Neural cell (in vitro differentiated cells): ENCODE data around the gene NUDT8.

Experiments
- EP300 ChIP-seq: fragments of 450-650 bp; conservative IDR thresholded peaks from 2 replicates; pipeline ENCODE4 v1.6.1; 2014; ENCODE audit warnings: antibody characterized with exemption, mild to moderate bottlenecking, moderate library complexity; ENCODE audit not compliant: poor library complexity, severe bottlenecking
- EZH2 ChIP-seq: fragments of 200-600, 300-800 bp; shearing (Covaris generic), sonication (generic); IDR thresholded peaks from 2 replicates; pipeline ENCODE4 v1.6.1; 2014; ENCODE audit warnings: antibody characterized with exemption, low read length, borderline replicate concordance, mild to moderate bottlenecking; ENCODE audit not compliant: insufficient read depth, poor library complexity, severe bottlenecking
- MXI1 ChIP-seq: fragments of 450-650 bp; conservative IDR thresholded peaks from 2 replicates; pipeline ENCODE4 v1.6.1; 2014; ENCODE audit warnings: antibody characterized with exemption, mild to moderate bottlenecking; ENCODE audit not compliant: poor library complexity, severe bottlenecking
- POLR2AphosphoS5 ChIP-seq: IDR thresholded peaks from 2 replicates; pipeline ENCODE4 v1.6.1; 2012
- RAD21 ChIP-seq: fragments of 450-650 bp; conservative IDR thresholded peaks from 2 replicates; pipeline ENCODE4 v1.6.1; 2014; ENCODE audit warnings: antibody characterized with exemption, mild to moderate bottlenecking, moderate library complexity
- SMC3 ChIP-seq: fragments of 450-650 bp; conservative IDR thresholded peaks from 2 replicates; pipeline ENCODE4 v1.6.1; 2014; ENCODE audit warnings: antibody characterized with exemption, mild to moderate bottlenecking, moderate library complexity; ENCODE audit not compliant: poor library complexity
- TAF1 ChIP-seq: IDR thresholded peaks from 2 replicates; pipeline ENCODE4 v1.6.1; 2012; ENCODE audit warnings: low read depth
- TF ChIP-seq, protein P1 (sequence below): fragments of 450-650 bp; IDR thresholded peaks from 2 replicates; pipeline ENCODE4 v1.5.1; 2014; ENCODE audit warnings: antibody characterized with exemption, mild to moderate bottlenecking, moderate library complexity; ENCODE audit not compliant: poor library complexity, severe bottlenecking
- TF ChIP-seq, protein P2 (sequence below): IDR thresholded peaks from 2 replicates; pipeline ENCODE4 v1.6.1; 2012; ENCODE audit warnings: borderline replicate concordance

DNA sequence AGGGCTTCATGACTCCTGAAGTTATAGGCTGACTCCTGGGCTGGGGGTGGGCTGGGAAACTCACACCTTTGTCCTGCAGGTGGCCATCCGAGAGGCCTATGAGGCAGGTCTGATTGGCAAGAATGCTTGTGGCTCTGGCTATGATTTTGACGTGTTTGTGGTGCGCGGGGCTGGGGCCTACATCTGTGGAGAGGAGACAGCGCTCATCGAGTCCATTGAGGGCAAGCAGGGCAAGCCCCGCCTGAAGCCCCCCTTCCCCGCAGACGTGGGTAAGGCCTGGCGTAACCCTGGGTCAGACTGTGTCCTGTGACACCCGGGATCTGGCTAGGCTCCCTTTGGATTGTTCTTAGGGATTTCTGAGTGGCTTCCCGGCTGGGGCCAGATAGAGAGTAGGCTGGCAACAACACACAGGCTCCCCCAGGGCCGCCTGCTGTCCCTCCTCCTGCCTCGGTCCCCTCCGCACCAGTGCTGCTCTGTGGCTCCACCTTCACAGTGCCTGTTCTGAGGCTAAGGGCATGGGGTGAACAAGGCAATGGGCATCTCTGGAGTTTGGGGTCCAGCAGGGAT is 19.4 kb downstream of the NUDT8 start:
- TF ChIP-seq, protein P1, sequence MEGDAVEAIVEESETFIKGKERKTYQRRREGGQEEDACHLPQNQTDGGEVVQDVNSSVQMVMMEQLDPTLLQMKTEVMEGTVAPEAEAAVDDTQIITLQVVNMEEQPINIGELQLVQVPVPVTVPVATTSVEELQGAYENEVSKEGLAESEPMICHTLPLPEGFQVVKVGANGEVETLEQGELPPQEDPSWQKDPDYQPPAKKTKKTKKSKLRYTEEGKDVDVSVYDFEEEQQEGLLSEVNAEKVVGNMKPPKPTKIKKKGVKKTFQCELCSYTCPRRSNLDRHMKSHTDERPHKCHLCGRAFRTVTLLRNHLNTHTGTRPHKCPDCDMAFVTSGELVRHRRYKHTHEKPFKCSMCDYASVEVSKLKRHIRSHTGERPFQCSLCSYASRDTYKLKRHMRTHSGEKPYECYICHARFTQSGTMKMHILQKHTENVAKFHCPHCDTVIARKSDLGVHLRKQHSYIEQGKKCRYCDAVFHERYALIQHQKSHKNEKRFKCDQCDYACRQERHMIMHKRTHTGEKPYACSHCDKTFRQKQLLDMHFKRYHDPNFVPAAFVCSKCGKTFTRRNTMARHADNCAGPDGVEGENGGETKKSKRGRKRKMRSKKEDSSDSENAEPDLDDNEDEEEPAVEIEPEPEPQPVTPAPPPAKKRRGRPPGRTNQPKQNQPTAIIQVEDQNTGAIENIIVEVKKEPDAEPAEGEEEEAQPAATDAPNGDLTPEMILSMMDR: no peak
- TF ChIP-seq SMC3 (no peak), POLR2AphosphoS5 (no peak), EP300 (no peak), TAF1 (no peak), EZH2 (no peak), MXI1 (no peak), RAD21 (no peak)
- TF ChIP-seq, protein P2, sequence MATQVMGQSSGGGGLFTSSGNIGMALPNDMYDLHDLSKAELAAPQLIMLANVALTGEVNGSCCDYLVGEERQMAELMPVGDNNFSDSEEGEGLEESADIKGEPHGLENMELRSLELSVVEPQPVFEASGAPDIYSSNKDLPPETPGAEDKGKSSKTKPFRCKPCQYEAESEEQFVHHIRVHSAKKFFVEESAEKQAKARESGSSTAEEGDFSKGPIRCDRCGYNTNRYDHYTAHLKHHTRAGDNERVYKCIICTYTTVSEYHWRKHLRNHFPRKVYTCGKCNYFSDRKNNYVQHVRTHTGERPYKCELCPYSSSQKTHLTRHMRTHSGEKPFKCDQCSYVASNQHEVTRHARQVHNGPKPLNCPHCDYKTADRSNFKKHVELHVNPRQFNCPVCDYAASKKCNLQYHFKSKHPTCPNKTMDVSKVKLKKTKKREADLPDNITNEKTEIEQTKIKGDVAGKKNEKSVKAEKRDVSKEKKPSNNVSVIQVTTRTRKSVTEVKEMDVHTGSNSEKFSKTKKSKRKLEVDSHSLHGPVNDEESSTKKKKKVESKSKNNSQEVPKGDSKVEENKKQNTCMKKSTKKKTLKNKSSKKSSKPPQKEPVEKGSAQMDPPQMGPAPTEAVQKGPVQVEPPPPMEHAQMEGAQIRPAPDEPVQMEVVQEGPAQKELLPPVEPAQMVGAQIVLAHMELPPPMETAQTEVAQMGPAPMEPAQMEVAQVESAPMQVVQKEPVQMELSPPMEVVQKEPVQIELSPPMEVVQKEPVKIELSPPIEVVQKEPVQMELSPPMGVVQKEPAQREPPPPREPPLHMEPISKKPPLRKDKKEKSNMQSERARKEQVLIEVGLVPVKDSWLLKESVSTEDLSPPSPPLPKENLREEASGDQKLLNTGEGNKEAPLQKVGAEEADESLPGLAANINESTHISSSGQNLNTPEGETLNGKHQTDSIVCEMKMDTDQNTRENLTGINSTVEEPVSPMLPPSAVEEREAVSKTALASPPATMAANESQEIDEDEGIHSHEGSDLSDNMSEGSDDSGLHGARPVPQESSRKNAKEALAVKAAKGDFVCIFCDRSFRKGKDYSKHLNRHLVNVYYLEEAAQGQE: no peak
